Activated T-cell treated with anti-CD3 and anti-CD28 coated beads for 4 hours (primary cell): ENCODE data around the gene TRIO.
A peak's percentile ranks its signal among the peaks of the same experiment; 100 is the strongest.

Source experiments
- DNase-seq: peaks from one replicate; pipeline ENCODE4 v3.0.0-alpha.2; 2020

The TRIO gene

DNA sequence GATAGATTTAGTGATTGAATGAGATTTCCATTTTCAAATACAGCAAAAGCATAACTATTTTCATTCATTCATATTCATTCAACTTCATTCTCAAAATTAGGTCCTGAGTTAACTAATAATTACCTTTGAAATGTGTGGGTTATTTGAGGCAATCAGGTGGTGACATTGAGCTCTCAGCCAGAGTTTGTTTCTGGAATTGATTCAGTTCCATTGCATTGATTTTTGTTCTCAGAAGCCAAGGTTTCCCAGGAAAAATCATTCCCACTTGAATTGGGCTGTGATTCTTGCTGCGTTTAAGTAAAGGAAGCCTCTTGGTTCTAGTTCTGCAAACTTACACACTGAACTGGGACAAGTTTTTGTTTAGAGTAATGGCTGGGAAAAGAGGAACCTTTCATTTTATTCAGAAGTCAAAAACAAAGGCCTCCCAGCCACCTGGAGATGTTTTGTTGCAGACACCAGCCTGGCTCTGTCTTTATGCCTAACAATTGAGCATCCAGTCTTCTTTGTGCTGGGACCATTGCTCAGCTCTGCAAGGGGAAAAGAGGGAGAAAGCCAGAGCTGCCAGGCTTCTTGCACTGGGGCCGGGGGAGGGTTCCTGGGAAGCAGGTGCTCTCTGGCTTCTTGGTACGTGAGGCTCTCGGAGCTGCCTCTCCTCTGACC is 198.6 kb downstream of the TRIO start:
- no peak for DNase-seq

GRCh38 chr5:14342306-14342705 is 199.2 kb downstream of the TRIO start:
- no peak for DNase-seq

DNA sequence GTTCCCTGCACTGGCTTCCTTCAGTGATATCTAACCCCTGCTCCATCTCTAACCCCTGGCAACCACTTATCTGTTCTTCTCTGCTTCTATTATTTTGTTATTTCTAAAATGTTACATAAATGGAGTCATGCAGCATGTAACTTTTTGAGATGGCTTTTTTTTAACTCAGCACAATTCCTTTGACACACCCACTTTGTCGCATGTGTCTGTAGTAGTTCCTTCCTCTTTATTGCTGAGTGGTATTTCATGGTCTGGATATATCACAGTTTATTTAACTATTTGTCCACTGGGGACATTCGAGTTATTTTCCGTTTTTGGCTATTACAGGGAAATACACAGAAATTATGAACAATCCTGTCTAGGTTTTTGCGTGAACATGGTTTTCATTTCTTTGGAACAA is 200.2 kb downstream of the TRIO start:
- DNase-seq, result no peak

- no peak for DNase-seq
These were observed 204.4 kb downstream of the TRIO start for GRCh38 chr5:14347522-14347921.

DNA sequence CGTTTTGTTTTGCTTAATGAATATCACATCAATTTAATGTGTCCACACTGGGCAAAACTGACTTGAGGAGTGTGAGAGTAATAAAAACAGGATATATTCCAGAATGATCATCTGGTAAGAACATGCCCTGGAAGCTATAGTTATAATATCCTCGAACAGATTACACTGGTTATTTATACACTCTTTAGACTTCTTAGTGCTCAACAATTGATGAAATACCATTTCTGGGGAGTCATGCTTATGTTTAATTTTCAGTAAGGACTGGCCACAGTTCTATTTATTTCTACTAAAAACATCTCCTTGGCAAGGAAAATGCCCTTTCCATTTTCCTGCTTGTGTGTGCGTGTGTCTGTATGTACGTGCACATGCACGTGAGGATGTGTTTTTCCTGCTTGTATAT is 205.0 kb downstream of the TRIO start:
- DNase-seq, result no peak

DNA sequence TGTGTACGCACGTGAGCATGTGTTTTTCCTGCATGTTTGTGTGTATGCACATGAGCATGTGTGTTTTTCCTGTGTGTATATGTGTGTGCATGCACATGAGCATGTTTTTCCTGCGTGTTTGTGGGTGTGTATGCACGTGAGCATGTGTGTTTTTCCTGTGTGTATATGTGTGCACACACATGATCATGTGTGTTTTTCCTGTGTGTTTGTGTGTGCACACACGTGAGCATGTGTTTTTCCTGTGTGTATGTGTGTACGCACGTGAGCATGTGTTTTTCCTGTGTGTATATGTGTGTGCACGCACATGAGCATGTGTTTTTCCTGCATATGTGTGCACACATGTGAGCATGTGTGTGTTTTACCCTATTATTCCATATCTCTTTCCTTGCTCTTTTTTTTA is 205.9 kb downstream of the TRIO start:
- DNase-seq, result no peak

GRCh38 chr5:14351086-14351661 is 208.0 kb downstream of the TRIO start:
- DNase-seq, result no peak

DNA sequence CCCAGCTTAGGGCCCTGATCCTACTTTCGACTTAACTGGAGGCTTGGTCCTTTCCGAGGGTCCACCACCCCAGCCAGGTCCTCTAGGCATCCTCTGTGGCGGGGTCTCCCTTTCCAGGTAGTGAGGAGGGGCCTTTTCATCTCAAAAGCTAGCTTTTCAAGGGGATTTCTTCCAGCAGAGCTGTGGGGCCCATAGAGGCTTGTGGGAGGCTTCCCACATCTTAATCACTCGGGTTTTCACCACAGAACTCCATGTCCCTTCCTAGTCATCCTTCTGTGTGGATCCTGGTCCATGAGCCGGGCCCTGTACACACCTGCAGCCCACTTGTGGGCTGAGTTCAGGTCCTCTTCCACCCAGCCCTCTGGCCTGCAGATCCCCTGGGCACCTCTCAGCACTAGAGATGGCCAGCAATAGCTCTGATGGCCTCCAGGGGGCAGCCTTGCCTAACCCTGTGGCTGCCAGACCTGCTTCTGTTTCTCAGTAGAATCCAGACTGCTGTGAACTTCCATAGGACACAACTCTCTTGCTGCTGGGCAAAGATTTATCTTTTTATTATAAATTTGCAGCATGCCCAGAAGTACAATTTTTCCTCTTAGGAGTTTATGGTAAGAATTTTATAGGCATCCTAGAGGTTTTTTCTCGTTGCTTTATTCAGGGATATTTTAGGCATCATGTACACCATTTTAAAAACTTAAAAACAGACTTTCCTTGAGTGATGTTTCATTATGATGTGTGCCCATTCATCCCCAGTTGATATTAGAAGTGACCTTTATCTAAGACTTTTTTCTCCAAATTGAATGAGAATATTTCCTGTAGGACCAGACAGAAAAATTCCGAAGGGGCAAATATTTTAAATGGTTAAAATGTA is 208.9 kb downstream of the TRIO start:
- peak; percentile 41 for DNase-seq

- DNase-seq, result no peak
These were observed 210.8 kb downstream of the TRIO start for GRCh38 chr5:14353726-14354474.

GRCh38 chr5:14355391-14355790 is 212.2 kb downstream of the TRIO start:
- no peak for DNase-seq

DNA sequence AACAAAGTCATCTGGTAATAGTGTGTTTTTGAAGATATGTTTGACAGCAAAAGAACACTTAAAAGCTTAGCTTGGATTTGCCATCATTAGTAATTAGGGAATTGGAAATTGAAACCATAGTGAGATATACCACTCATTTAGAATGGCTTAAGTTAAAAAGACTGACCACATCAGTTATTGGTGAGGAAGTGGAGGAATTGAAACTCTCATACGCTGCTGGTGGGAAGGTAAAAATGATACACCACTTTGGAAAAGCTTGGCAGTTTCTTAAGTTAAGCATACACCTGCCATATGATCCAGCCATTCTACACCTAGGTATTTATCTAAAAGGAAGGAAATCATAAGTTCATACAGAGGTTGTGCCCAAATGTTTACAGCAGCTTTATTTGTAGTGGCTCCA is 213.2 kb downstream of the TRIO start:
- DNase-seq, result no peak

DNA sequence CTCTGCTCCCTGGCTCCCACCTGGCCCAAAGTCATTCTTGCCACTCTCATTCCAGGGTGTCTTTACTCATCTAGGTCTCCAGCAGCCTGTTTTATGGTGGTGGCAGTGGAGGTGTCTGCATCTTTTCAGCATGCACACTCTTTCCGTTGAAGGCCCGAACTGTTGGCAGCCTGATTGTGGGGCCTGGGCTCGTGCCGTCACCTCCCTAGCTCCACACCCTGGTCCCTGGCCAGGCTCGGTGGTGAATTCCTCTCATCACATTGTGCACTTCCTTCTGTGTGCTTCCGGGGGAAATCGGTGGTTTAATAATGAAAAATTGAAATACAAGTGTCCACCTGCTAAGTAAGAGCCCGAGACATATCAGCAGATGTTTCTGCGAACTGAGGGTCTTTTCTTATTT is 214.3 kb downstream of the TRIO start:
- no peak for DNase-seq

GRCh38 chr5:14357851-14358250 is 214.7 kb downstream of the TRIO start:
- no peak for DNase-seq

DNA sequence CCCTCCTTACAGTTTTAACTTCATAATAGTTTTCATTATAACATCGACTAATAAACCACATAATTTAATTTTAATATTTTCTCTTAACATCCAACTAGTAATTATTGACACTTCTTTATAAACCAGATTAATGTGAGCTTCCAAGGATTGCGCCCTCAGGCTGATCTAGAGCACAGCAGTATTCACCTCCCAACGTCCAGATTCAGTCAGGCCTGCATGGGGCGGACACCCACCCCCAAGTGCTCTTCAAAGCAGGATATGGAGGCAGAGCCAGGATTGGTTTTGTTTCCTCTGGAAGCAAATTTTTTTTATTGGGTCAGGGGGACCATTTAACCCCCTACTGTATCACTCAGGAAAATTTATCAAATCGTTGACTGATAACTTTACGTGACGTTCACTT is 215.4 kb downstream of the TRIO start:
- no peak for DNase-seq

DNA sequence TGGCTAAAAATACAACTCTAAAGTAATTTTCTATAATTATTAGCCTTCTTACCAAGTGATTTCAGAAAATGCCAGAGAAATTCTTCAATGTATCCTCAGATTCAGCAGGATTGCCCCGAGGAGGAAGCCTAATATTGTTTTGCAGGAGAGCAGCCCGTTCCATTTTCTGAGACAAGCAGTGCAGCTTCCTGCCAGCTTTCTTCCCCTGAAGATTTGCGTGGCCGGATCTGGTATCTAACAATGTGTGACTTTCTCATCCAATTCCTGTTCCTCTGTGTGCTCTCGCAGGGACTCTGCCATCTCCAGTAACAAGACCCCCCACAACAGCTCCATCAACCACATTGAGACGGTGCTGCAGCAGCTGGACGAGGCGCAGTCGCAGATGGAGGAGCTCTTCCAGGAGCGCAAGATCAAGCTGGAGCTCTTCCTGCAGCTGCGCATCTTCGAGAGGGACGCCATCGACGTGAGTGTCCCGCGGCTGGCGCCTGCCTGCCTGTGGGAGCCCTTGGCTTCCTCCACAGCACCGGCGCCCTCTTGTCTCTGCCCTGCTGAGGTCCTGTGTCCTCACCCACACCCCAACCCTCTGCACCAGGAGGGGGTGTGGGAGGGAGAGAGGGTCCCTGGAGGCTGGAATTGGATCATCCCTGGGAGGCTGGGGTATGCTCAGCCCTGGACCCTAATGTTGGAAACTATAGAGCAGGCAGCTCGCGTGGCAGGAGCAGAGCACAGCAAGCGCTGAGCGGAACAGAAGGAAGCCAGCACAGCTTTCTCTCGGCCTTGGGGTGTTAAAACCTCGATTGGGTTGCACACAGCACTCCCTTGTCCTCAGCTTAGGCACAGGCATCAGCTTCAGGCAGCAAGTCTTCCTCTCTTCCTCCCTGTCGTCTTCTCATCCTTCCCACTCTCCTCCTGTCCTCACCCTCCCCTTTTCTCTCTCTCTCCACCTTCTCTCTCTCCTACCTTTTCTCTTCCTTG is 216.2 kb downstream of the TRIO start:
- DNase-seq, result no peak

DNA sequence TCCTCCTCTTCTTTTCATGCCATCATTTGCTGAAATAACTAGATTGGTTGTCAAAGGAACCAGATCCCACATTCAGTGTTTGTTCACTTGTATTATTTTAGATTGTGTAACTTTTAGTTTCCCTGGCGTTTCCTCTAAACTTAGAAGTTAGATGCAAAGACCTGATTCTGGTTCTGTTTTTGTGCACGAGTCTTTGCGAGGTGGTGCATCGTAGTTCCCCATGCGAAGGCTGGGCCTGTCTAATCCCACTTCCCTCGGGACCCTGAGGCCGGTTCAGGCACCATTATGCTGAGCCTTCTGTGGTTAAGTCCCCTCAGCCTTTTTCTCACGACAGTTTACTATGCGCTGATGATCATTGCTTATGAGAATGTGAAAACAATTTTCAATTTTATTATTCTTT is 219.3 kb downstream of the TRIO start:
- no peak for DNase-seq

DNA sequence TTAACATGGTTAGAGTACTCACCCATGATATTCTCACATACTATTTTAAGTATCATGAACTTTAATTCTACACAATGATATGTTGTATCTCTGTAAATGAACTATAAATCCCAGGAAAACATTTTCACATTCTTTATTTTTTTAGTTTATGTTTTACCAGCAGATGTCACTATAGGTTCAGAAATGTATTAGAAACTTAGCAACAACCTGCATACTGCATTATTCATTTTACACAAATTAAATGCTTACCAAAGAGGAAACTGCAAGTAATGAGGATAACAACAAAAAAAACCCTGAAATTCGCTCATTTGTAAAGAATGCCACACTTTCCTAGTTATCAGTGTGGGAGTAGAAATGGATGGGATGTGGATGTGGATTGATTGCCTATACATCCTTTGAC is 221.0 kb downstream of the TRIO start:
- DNase-seq, result no peak

DNA sequence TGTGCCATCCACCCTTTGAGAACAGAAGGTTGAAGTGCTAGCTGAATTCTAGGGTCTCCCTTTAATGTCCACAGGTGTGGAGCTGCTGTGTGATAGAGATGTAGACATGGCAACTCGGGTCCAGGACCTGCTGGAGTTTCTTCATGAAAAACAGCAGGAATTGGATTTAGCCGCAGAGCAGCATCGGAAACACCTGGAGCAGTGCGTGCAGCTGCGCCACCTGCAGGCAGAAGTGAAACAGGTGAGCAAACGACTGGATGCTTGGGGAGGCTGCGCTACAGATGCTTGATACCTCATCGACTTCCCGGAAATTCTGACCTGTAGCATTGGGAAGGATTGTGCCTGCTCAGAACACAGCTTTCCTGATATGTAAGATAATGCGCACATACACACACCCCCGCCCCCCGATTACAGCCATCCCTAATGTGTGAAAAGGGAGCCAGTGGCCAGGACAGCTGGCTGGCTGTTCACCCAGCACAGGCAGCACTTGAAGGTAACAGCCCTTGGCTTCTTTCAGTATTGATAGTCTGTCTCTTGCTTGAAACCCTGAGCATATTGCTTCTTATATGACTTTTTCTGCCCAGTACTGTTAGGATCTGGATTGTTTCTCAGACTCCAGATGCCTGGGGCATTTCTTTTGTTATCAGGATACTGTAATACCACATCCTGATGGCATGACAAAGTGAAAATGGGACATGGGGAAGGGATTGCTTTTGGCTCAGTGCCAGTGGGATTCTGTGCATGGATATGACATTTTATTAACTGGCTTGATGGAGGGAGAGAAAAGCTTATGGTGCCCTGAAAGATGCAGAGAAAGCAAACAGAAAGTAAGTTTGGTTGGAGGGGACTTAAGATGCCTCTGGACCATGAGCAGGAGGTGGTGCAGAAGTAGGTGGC is 221.7 kb downstream of the TRIO start:
- no peak for DNase-seq

DNA sequence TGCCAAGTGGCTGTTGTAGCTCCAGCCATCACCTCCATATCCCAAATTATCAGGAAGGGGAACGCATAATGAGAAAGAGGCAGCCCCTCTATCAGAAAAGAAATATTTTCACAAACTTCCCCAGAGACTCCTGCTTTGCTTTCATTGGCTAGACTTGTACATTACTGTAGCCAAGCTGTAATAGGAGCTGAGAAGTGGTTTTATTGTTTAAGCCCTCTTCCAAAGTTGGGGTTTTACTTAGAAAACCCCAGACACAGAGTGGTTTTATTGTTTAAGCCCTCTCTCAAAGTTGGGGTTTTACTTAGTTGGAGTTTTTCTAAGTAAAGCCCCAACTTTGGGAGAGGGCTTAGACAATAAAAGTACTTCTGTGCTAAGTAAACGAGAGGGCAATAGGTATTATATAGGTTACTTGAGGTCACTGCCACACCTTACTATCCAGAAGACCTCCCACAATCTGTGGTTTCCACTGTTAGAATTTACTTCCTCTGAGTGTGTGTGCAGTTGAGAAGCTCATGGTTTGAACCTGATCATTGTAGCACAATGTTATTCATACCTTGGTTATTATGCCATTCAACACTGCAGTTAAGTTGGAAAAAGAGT is 222.8 kb downstream of the TRIO start:
- no peak for DNase-seq

DNA sequence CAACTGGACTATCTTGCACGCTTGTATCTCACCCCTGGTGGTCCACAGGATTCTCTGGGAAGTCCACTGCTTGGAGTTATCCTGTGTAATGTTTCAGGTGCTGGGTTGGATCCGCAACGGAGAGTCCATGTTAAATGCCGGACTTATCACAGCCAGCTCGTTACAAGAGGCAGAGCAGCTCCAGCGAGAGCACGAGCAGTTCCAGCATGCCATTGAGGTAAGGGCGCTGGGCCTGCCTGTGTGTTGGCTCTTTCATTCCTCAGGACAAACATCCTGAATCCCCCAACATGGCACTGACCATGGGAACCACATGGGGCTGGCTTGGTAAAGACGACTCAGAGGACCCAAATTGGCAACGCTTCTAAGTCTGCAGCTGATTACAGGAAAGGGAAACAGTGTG is 223.6 kb downstream of the TRIO start:
- DNase-seq, result no peak

DNA sequence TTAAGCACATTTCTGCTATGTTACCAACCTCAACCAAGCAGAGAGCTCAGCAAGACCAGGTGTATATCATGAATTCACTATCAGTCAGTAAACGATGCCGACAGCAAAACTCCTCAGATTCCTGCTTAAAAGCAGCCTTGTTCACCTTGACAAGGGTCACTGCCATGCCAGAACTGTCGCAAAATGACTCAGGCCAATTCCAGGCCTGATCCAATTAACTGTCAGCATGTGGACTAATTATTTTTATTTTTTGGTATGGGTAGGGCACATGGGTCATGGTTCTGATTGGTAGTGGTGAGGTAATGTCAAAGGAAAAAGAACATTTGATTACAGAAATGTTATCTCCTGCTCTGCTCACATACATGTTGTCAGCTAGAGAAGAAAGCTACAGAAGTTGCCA is 224.2 kb downstream of the TRIO start:
- DNase-seq, result no peak
